K562 (cell line): ENCODE data around the gene ABL1. TPM values are rescaled to one million over a fixed set of nuclear protein-coding genes. Genes with fewer than 3 reads are reported as not detected.

Experiments used
- ATAC-seq: fragments of 200-7000 bp; cut with Tn5 transposase; 3 replicates; pipeline ENCODE4 v1.9.1; 2020; ENCODE audit warnings: moderate library complexity
- BruUV-seq: library from RNA; stranded (reverse); fragments of 400-500 nt; replicated peaks from 2 replicates; lab custom pipeline; 2021; lab: Mats Ljungman, UMichigan
- CTCF ChIA-PET: fragments of 300-600 bp; formaldehyde crosslinking; extraction: SDS; loops from one replicate; lab custom pipeline; 2021; ENCODE audit warnings: low intra/inter-chr PET ratio; lab: Yijun Ruan, JAX
- POLR2A ChIA-PET: fragments of 300-600, 350-650 bp; sonication (Branson Sonifier 250); formaldehyde crosslinking; extraction: SDS; loops from one replicate; lab custom pipeline; 2021; ENCODE audit warnings: antibody characterized with exemption, inconsistent platforms; lab: Yijun Ruan, JAX
- DNase-seq, 4 experiments: peaks; one replicate each; pipeline versions ENCODE4 v3.0.0 to v3.0.0-alpha.2; 2011 to 2018; ENCODE audit warnings: low spot score in 3 of 4, mixed read lengths in 3 of 4; ENCODE audit errors: extremely low read depth in 1 of 4
- FAIRE-seq: peaks from 2 replicates; lab custom pipeline; 2011; peaks lifted over from hg19 to GRCh38; lab: Jason Lieb, UNC
- H2AFZ ChIP-seq: 2 replicates; pipeline ENCODE4 v1.6.0; 2011; ENCODE audit warnings: low read depth, low read length, control low read depth, inconsistent platforms
- H3K27ac ChIP-seq: fragments of 200-600 bp; 3 replicates; pipeline ENCODE4 v1.8.0; 2011; ENCODE audit warnings: low read depth, mild to moderate bottlenecking, control low read depth, inconsistent platforms, low read length, moderate library complexity, mixed read lengths; ENCODE audit errors: extremely low read depth
- H3K27me3 ChIP-seq, 2 experiments: fragments of 300-600 bp in 1 of 2; 2 replicates in 1 of 2; 3 replicates in 1 of 2; pipeline versions ENCODE4 v1.6.0 to v1.8.0; 2011; ENCODE audit warnings: inconsistent platforms in 2 of 2, low read length in 2 of 2, mild to moderate bottlenecking in 1 of 2, mixed read lengths in 1 of 2, moderate library complexity in 1 of 2; ENCODE audit not compliant: control insufficient read depth in 2 of 2, insufficient read depth in 2 of 2
- H3K36me3 ChIP-seq: fragments of 300-600 bp; 3 replicates; pipeline ENCODE4 v1.8.0; 2011; ENCODE audit warnings: mild to moderate bottlenecking, low read length, inconsistent platforms; ENCODE audit not compliant: control insufficient read depth, insufficient read depth
- H3K4me1 ChIP-seq, 2 experiments: fragments of 200-600 bp in 1 of 2; replicated peaks in 1 of 2; 2 replicates in 1 of 2; 3 replicates in 1 of 2; pipeline versions ENCODE4 v1.5.1 to v1.8.0; 2011; ENCODE audit warnings: inconsistent platforms in 2 of 2, low read length in 2 of 2, mild to moderate bottlenecking in 1 of 2, mixed read lengths in 1 of 2, moderate library complexity in 1 of 2; ENCODE audit not compliant: control insufficient read depth in 2 of 2, insufficient read depth in 2 of 2
- H3K4me2 ChIP-seq: 2 replicates; pipeline ENCODE4 v1.6.1; 2011; ENCODE audit warnings: low read length, control low read depth, inconsistent platforms, mixed read lengths; ENCODE audit not compliant: insufficient read depth
- H3K4me3 ChIP-seq: fragments of 200-600 bp; sonication (generic), shearing (Covaris generic); 2 replicates; pipeline ENCODE4 v1.5.1; 2016; ENCODE audit warnings: control low read depth, inconsistent platforms
- H3K79me2 ChIP-seq: fragments of 200-600 bp; 3 replicates; pipeline ENCODE4 v1.8.0; 2011; ENCODE audit warnings: low read length, inconsistent platforms; ENCODE audit not compliant: control insufficient read depth, insufficient read depth
- H3K9ac ChIP-seq, 2 experiments: 2 replicates each; pipeline versions ENCODE4 v1.6.0 to v1.6.1; 2011; ENCODE audit warnings: low read depth in 2 of 2, low read length in 2 of 2, control low read depth in 1 of 2, inconsistent platforms in 1 of 2, mild to moderate bottlenecking in 1 of 2, mixed read lengths in 1 of 2; ENCODE audit not compliant: insufficient read depth in 1 of 2
- H3K9me1 ChIP-seq: one replicate; pipeline ENCODE4 v1.6.0; 2011; ENCODE audit warnings: inconsistent platforms, mild to moderate bottlenecking, low read length, moderate library complexity; ENCODE audit not compliant: control insufficient read depth, insufficient read depth
- H3K9me3 ChIP-seq: replicated peaks from 2 replicates; pipeline ENCODE4 v1.5.1; 2011; ENCODE audit warnings: low read depth, low read length, inconsistent platforms; ENCODE audit not compliant: control insufficient read depth, insufficient read depth
- H4K20me1 ChIP-seq: replicated peaks from 2 replicates; pipeline ENCODE4 v1.6.1; 2011; ENCODE audit warnings: low read length, inconsistent platforms, mixed read lengths; ENCODE audit not compliant: control insufficient read depth, insufficient read depth
- E2F1 ChIP-seq: sonication (generic); formaldehyde crosslinking; IDR thresholded peaks from 2 replicates; pipeline ENCODE4 v1.8.1; 2023; ENCODE audit warnings: mild to moderate bottlenecking, missing genetic modification reagents, moderate library complexity
- GTF3C2 ChIP-seq: IDR thresholded peaks from 3 replicates; pipeline ENCODE4 v1.6.1; 2011; ENCODE audit warnings: borderline replicate concordance, mild to moderate bottlenecking, moderate library complexity; ENCODE audit not compliant: insufficient read length; ENCODE audit errors: extremely low read depth
- JUNB ChIP-seq: fragments of 450-650 bp; formaldehyde crosslinking; conservative IDR thresholded peaks from 2 replicates; pipeline ENCODE4 v1.4.0; 2020; ENCODE audit warnings: mild to moderate bottlenecking
- TEAD1 ChIP-seq, 2 experiments: fragments of 450-650 bp in 1 of 2; sonication (generic) in 1 of 2; formaldehyde crosslinking; IDR thresholded peaks; 2 replicates each; pipeline versions ENCODE4 v1.4.0 to v1.8.0; 2020 to 2022; ENCODE audit warnings: mild to moderate bottlenecking in 2 of 2, missing genetic modification reagents in 1 of 2
- ZBTB43 ChIP-seq: sonication (generic); formaldehyde crosslinking; IDR thresholded peaks from 2 replicates; pipeline ENCODE4 v1.8.0; 2023; ENCODE audit warnings: mild to moderate bottlenecking, missing genetic modification reagents
- WGBS: fragments of 100-300 bp; shearing (Covaris generic); methylation state at CpG from one replicate; pipeline ENCODE4 v1.1.6; 2016; ENCODE audit warnings: low coverage, mixed read lengths; ENCODE audit not compliant: insufficient coverage; ENCODE audit errors: missing lambda C conversion rate; 5-methylcytosine and 5-hydroxymethylcytosine counted together
- in situ Hi-C: fragments of 300-500 bp; cut with MboI; formaldehyde crosslinking; loops from 4 replicates; pipeline ENCODE4 v1.15.0; 2018; ENCODE audit warnings: inconsistent platforms, mixed read lengths
- intact Hi-C: fragments of 100-400 bp; cut with micrococcal nuclease; formaldehyde crosslinking; loops from 2 replicates; pipeline ENCODE4 v1.14.2; 2022
- polyA plus RNA-seq, 8 experiments: library from polyadenylated mRNA; depleted of rRNA in 4 of 8; stranded (reverse) in 5 of 8; unstranded in 3 of 8; fragments of >200 nt; fragmentation: Nextera tagmentation in 2 of 8; fragmentation: Illumina TruSeq in 1 of 8; extraction: Ambion mirVana in 2 of 8; extraction: Trizol in 1 of 8; gene quantifications; 2 replicates each; pipeline versions ENCODE4 v1.2.1 to v1.2.3, GENCODE V29; 2011 to 2014; ENCODE audit warnings: inconsistent platforms in 1 of 8, missing spikeins in 1 of 8
- total RNA-seq, 7 experiments: library from RNA; depleted of rRNA in 6 of 7; stranded (reverse); fragments of >200 nt in 6 of 7; fragmentation: Illumina TruSeq in 2 of 7; extraction: Trizol in 2 of 7; gene quantifications; 2 replicates each; pipeline versions ENCODE4 v1.2.1 to v1.2.3, GENCODE V29; 2011 to 2021; ENCODE audit warnings: low replicate concordance in 1 of 7
- TF ChIP-seq, protein P1 (sequence below): sonication (generic); formaldehyde crosslinking; IDR thresholded peaks from 2 replicates; pipeline ENCODE4 v1.8.1; 2023; ENCODE audit warnings: mild to moderate bottlenecking, missing genetic modification reagents

The ABL1 gene
- total and polyA plus RNA-seq, 9 of the 15 experiments (the other 6 are each of a cell fraction or from before 2014, with no cell fraction given) = 1.5 to 130 (median 37.8) TPM

- Histone ChIP-seq H4K20me1 (peaks cover 54% of the 10 kb centered on the region), H3K27ac (no peak overlapping the region), H3K9me1 (peaks cover 13% of the 10 kb centered on the region), H3K9me3 (no peaks in the 10 kb centered on the region), H3K36me3 (peaks cover 46% of the 10 kb centered on the region; the same call in 2 of the 3 replicates), H3K27me3 (no peaks in the 10 kb centered on the region), H3K4me1 (peaks cover 10% of the 10 kb centered on the region in 2 experiments; a peak in 4 of 5 replicates), H3K4me3 (no peak overlapping the region), H3K9ac (peak overlapping the region in 1 of 2 experiments; percentile 21; a peak in 2 of 4 replicates), H2AFZ (no peak overlapping the region), H3K4me2 (no peak overlapping the region), H3K79me2 (no peaks in the 10 kb centered on the region)
- WGBS = 86% methylated on average over 23 of the region's 23 CpGs
- DNase-seq (peak in 2 of 4 experiments; percentile 57 to 61), FAIRE-seq (no peak), ATAC-seq (no peak)
- in situ Hi-C loops (loop anchor here (5.0 to 10.0 kb wide), 3 partner anchors 90 to 408 kb away; no protein-coding TSS in a partner anchor), intact Hi-C loops (loop anchor here (1.0 to 5.0 kb wide), 4 partner anchors 91 to 400 kb away; no protein-coding TSS in a partner anchor)
- ChIA-PET POLR2A (interaction anchor here (0.6 to 15.4 kb wide), 20 partner anchors 8 to 385 kb away, joined by 3 to 220 read pairs (median 6); no protein-coding TSS in a partner anchor), CTCF (interaction anchor here (0.8 to 15.1 kb wide), 12 partner anchors 10 to 184 kb away, joined by 3 to 636 read pairs (median 6); partner anchors contain the start of gene FIBCD1)
- no TSS peak for BruUV-seq
- TF ChIP-seq, protein P1, sequence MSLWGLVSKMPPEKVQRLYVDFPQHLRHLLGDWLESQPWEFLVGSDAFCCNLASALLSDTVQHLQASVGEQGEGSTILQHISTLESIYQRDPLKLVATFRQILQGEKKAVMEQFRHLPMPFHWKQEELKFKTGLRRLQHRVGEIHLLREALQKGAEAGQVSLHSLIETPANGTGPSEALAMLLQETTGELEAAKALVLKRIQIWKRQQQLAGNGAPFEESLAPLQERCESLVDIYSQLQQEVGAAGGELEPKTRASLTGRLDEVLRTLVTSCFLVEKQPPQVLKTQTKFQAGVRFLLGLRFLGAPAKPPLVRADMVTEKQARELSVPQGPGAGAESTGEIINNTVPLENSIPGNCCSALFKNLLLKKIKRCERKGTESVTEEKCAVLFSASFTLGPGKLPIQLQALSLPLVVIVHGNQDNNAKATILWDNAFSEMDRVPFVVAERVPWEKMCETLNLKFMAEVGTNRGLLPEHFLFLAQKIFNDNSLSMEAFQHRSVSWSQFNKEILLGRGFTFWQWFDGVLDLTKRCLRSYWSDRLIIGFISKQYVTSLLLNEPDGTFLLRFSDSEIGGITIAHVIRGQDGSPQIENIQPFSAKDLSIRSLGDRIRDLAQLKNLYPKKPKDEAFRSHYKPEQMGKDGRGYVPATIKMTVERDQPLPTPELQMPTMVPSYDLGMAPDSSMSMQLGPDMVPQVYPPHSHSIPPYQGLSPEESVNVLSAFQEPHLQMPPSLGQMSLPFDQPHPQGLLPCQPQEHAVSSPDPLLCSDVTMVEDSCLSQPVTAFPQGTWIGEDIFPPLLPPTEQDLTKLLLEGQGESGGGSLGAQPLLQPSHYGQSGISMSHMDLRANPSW (CRISPR knock-in tag) = peak; percentile 25; the same call in 1 of the 2 replicates
- TF ChIP-seq GTF3C2 (no peak), ZBTB43 (no peak), JUNB (CRISPR knock-in tag) (no peak), TEAD1 (CRISPR knock-in tag; IDR thresholded peaks at IDR 0.05) (no peak), E2F1 (no peak)
Observed at GRCh38 chr9:130862747-130863146, 27.7 kb downstream of the ABL1 start.
